Measurements from ENCODE around the gene OR5A1.

OR5A1 gene

GRCh38 chr11:59416613-59417012, 19.7 kb upstream of the OR5A1 start:
- no peak overlapping the region for H3K4me3 ChIP-seq (replicated peaks; ENCODE audit: low read depth, low read length)
- no peak for TF ChIP-seq CTCF (IDR thresholded peaks at IDR 0.05; ENCODE audit: low read depth, low read length, missing control alignments)
- no peak for DNase-seq (ENCODE audit: extremely low read depth, low read depth)

GRCh38 chr11:59417023-59417422, 19.2 kb upstream of the OR5A1 start:
- no peak for DNase-seq (ENCODE audit: extremely low read depth, low read depth)
- H3K4me3 ChIP-seq (replicated peaks; ENCODE audit: low read depth, low read length): no peak overlapping the region
- TF ChIP-seq CTCF (IDR thresholded peaks at IDR 0.05; ENCODE audit: low read depth, low read length, missing control alignments): no peak

- no peak for TF ChIP-seq CTCF (IDR thresholded peaks at IDR 0.05; ENCODE audit: low read depth, low read length, missing control alignments)
- H3K4me3 ChIP-seq (replicated peaks; ENCODE audit: low read depth, low read length): no peak overlapping the region
- no peak for DNase-seq (ENCODE audit: extremely low read depth, low read depth)
These were observed 18.1 kb upstream of the OR5A1 start for GRCh38 chr11:59418156-59418555.

GRCh38 chr11:59423835-59424234, 12.4 kb upstream of the OR5A1 start:
- no peak overlapping the region for H3K4me3 ChIP-seq (replicated peaks; ENCODE audit: low read depth, low read length)
- no peak for TF ChIP-seq CTCF (IDR thresholded peaks at IDR 0.05; ENCODE audit: low read depth, low read length, missing control alignments)
- DNase-seq (ENCODE audit: extremely low read depth, low read depth): no peak

GRCh38 chr11:59425131-59425530, 11.1 kb upstream of the OR5A1 start:
- no peak for DNase-seq (ENCODE audit: extremely low read depth, low read depth)
- no peak overlapping the region for H3K4me3 ChIP-seq (replicated peaks; ENCODE audit: low read depth, low read length)
- no peak for TF ChIP-seq CTCF (IDR thresholded peaks at IDR 0.05; ENCODE audit: low read depth, low read length, missing control alignments)

- no peak for TF ChIP-seq CTCF (IDR thresholded peaks at IDR 0.05; ENCODE audit: low read depth, low read length, missing control alignments)
- no peak within 1 kb of the TSS for H3K4me3 ChIP-seq (replicated peaks; ENCODE audit: low read depth, low read length)
- DNase-seq (ENCODE audit: extremely low read depth, low read depth): no peak
These were observed 9.8 kb upstream of the OR5A1 start, which contains the start of gene OR5A2 for GRCh38 chr11:59426361-59427067. OR5A2 (minus strand) TSS chr11:59426413; CDS start chr11:59422953, 3,460 bp downstream.

GRCh38 chr11:59427068-59427382, 9.2 kb upstream of the OR5A1 start:
- TF ChIP-seq CTCF (IDR thresholded peaks at IDR 0.05; ENCODE audit: low read depth, low read length, missing control alignments): no peak
- no peak overlapping the region for H3K4me3 ChIP-seq (replicated peaks; ENCODE audit: low read depth, low read length)
- no peak for DNase-seq (ENCODE audit: extremely low read depth, low read depth)

Data from HFF-Myc (cell line).